Measurements from ENCODE around the gene AFP.

DNA sequence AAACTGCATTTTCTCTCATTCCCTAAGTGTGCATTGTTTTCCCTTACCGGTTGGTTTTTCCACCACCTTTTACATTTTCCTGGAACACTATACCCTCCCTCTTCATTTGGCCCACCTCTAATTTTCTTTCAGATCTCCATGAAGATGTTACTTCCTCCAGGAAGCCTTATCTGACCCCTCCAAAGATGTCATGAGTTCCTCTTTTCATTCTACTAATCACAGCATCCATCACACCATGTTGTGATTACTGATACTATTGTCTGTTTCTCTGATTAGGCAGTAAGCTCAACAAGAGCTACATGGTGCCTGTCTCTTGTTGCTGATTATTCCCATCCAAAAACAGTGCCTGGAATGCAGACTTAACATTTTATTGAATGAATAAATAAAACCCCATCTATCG, 2.9 kb upstream of the AFP start:
- TF ChIP-seq EZH2 (IDR thresholded peaks at IDR 0.05; ENCODE audit: low read depth) (no peak), CTCF (conservative IDR thresholded peaks at IDR 0.05) (no peak)

Measured in PC-9 (cell line).